IMR-90 (cell line): ENCODE results near the gene MYL12B. TPM values are rescaled to one million over a fixed set of nuclear protein-coding genes. Genes with fewer than 3 reads are reported as not detected.

ENCODE experiments used
- ATAC-seq: fragments of 200-7000 bp; cut with Tn5 transposase; 2 replicates; pipeline ENCODE4 v1.9.1; 2020; ENCODE audit warnings: low read depth, mild to moderate bottlenecking, moderate library complexity
- BruUV-seq: library from RNA; stranded (reverse); fragments of 400-500 nt; replicated peaks from 2 replicates; lab custom pipeline; 2021; lab: Mats Ljungman, UMichigan
- CTCF ChIA-PET: fragments of 300-600 bp; formaldehyde crosslinking; extraction: SDS; loops from one replicate; lab custom pipeline; 2021; ENCODE audit warnings: antibody characterized with exemption; lab: Yijun Ruan, JAX
- POLR2A ChIA-PET: fragments of 300-600 bp; sonication (Branson Sonifier 250); formaldehyde crosslinking; loops from one replicate; lab custom pipeline; 2022; ENCODE audit warnings: antibody characterized with exemption; ENCODE audit not compliant: unreplicated experiment; lab: Charles Lee
- DNase-seq: peaks from one replicate; pipeline ENCODE4 v3.0.0; 2013
- H2AFZ ChIP-seq: replicated peaks from 2 replicates; pipeline ENCODE3; 2013; ENCODE audit warnings: low read length, mild to moderate bottlenecking; ENCODE audit not compliant: poor library complexity
- H2AK5ac ChIP-seq: 2 replicates; pipeline ENCODE4 v1.6.1; 2013; ENCODE audit warnings: low read depth, low read length, inconsistent platforms
- H2AK9ac ChIP-seq: replicated peaks from 2 replicates; pipeline ENCODE3; 2013; ENCODE audit warnings: mild to moderate bottlenecking, low read depth, low read length, moderate library complexity; ENCODE audit not compliant: poor library complexity
- H2BK120ac ChIP-seq: 2 replicates; pipeline ENCODE4 v1.6.1; 2013; ENCODE audit warnings: low read depth, low read length, inconsistent platforms
- H2BK15ac ChIP-seq: 3 replicates; pipeline ENCODE4 v1.6.1; 2013; ENCODE audit warnings: low read depth, low read length, inconsistent platforms
- H2BK20ac ChIP-seq: 2 replicates; pipeline ENCODE4 v1.6.1; 2013; ENCODE audit warnings: low read depth, mild to moderate bottlenecking, inconsistent platforms, low read length, moderate library complexity
- H2BK5ac ChIP-seq: 2 replicates; pipeline ENCODE4 v1.6.1; 2013; ENCODE audit warnings: mild to moderate bottlenecking, low read depth, low read length, inconsistent platforms; ENCODE audit not compliant: poor library complexity, severe bottlenecking
- H3K14ac ChIP-seq: replicated peaks from 2 replicates; pipeline ENCODE4 v1.6.1; 2013; ENCODE audit warnings: low read depth, low read length, inconsistent platforms
- H3K18ac ChIP-seq: 2 replicates; pipeline ENCODE4 v1.6.1; 2013; ENCODE audit warnings: low read depth, low read length, control low read depth
- H3K23ac ChIP-seq: 2 replicates; pipeline ENCODE4 v1.6.1; 2013; ENCODE audit warnings: low read depth, low read length, inconsistent platforms
- H3K27ac ChIP-seq: 2 replicates; pipeline ENCODE4 v1.5.1; 2013; ENCODE audit warnings: mild to moderate bottlenecking, control low read depth, low read length; ENCODE audit not compliant: insufficient read depth
- H3K27me3 ChIP-seq: 2 replicates; pipeline ENCODE4 v1.6.1; 2013; ENCODE audit warnings: low read length; ENCODE audit not compliant: control insufficient read depth, insufficient read depth
- H3K36me3 ChIP-seq: 2 replicates; pipeline ENCODE4 v1.6.1; 2013; ENCODE audit warnings: low read length, mixed read lengths; ENCODE audit not compliant: control insufficient read depth, insufficient read depth
- H3K4ac ChIP-seq: 2 replicates; pipeline ENCODE4 v1.6.1; 2013; ENCODE audit warnings: low read depth, low read length, inconsistent platforms
- H3K4me1 ChIP-seq: 2 replicates; pipeline ENCODE4 v1.6.1; 2013; ENCODE audit warnings: low read length, mixed read lengths; ENCODE audit not compliant: control insufficient read depth, insufficient read depth
- H3K4me2 ChIP-seq: 2 replicates; pipeline ENCODE4 v1.6.1; 2013; ENCODE audit warnings: low read depth, mild to moderate bottlenecking, control low read depth, low read length, moderate library complexity
- H3K4me3 ChIP-seq: 2 replicates; pipeline ENCODE4 v1.5.1; 2013; ENCODE audit warnings: low read depth, mild to moderate bottlenecking, control low read depth, low read length, moderate library complexity; ENCODE audit not compliant: insufficient read depth
- H3K56ac ChIP-seq: 2 replicates; pipeline ENCODE4 v1.6.1; 2013; ENCODE audit warnings: low read length, inconsistent platforms; ENCODE audit not compliant: insufficient read depth; ENCODE audit errors: extremely low read depth
- H3K79me1 ChIP-seq, 2 experiments: 2 replicates each; pipeline ENCODE4 v1.6.1; 2013; ENCODE audit warnings: low read length in 2 of 2, inconsistent platforms in 1 of 2, low read depth in 1 of 2
- H3K9ac ChIP-seq: 2 replicates; pipeline ENCODE4 v1.6.1; 2013; ENCODE audit warnings: low read depth, low read length, control low read depth
- H3K9me1 ChIP-seq: 2 replicates; pipeline ENCODE4 v1.6.1; 2013; ENCODE audit warnings: low read length, inconsistent platforms; ENCODE audit not compliant: insufficient read depth
- H3K9me3 ChIP-seq: 2 replicates; pipeline ENCODE4 v1.6.1; 2013; ENCODE audit warnings: low read length; ENCODE audit not compliant: control insufficient read depth, insufficient read depth
- H4K20me1 ChIP-seq: 2 replicates; pipeline ENCODE4 v1.6.1; 2013; ENCODE audit warnings: low read length, inconsistent platforms; ENCODE audit not compliant: insufficient read depth
- H4K5ac ChIP-seq: 2 replicates; pipeline ENCODE4 v1.6.1; 2013; ENCODE audit warnings: mild to moderate bottlenecking, low read depth, low read length, control low read depth
- H4K8ac ChIP-seq, 2 experiments: 2 replicates each; pipeline ENCODE4 v1.6.1; 2013; ENCODE audit warnings: low read depth in 2 of 2, low read length in 2 of 2, control low read depth in 1 of 2, inconsistent platforms in 1 of 2
- H4K91ac ChIP-seq: 2 replicates; pipeline ENCODE4 v1.6.1; 2013; ENCODE audit warnings: low read depth, low read length, inconsistent platforms; ENCODE audit not compliant: insufficient read depth
- BHLHE40 ChIP-seq: fragments of 150-350 bp; IDR thresholded peaks from 2 replicates; pipeline ENCODE4 v1.6.1; 2016; ENCODE audit warnings: mild to moderate bottlenecking, low read depth, low read length
- CEBPB ChIP-seq: IDR thresholded peaks from 2 replicates; pipeline ENCODE4 v1.6.1; 2012; ENCODE audit warnings: low read depth, low read length, improper control_type of control experiment
- CHD1 ChIP-seq: IDR thresholded peaks from 2 replicates; pipeline ENCODE4 v1.6.1; 2012; ENCODE audit warnings: low read depth, low read length, improper control_type of control experiment
- CTCF ChIP-seq: conservative IDR thresholded peaks from 2 replicates; pipeline ENCODE4 v1.5.1; 2012; ENCODE audit warnings: mild to moderate bottlenecking, low read depth, low read length, improper control_type of control experiment
- ELK1 ChIP-seq: fragments of 150-350 bp; IDR thresholded peaks from 2 replicates; pipeline ENCODE4 v1.6.1; 2016; ENCODE audit warnings: low read depth, mild to moderate bottlenecking, low read length, moderate library complexity, borderline replicate concordance
- FOS ChIP-seq: fragments of 150-350 bp; IDR thresholded peaks from 2 replicates; pipeline ENCODE4 v1.6.1; 2016; ENCODE audit warnings: low read depth, low read length
- MAFK ChIP-seq: IDR thresholded peaks from 2 replicates; pipeline ENCODE4 v1.6.1; 2012; ENCODE audit warnings: low read depth, low read length, improper control_type of control experiment
- MAZ ChIP-seq: IDR thresholded peaks from 2 replicates; pipeline ENCODE4 v1.6.1; 2012; ENCODE audit warnings: low read depth, mild to moderate bottlenecking, low read length, improper control_type of control experiment, moderate library complexity, borderline replicate concordance
- MXI1 ChIP-seq: IDR thresholded peaks from 2 replicates; pipeline ENCODE4 v1.6.1; 2012; ENCODE audit warnings: low read depth, mild to moderate bottlenecking, low read length, moderate library complexity, borderline replicate concordance
- NFE2L2 ChIP-seq: fragments of 150-350 bp; IDR thresholded peaks from 2 replicates; pipeline ENCODE4 v1.6.1; 2016; ENCODE audit warnings: low read depth, mild to moderate bottlenecking, low read length
- POLR2A ChIP-seq: IDR thresholded peaks from 2 replicates; pipeline ENCODE4 v1.6.1; 2012; ENCODE audit warnings: mild to moderate bottlenecking, low read depth, low read length
- RAD21 ChIP-seq: IDR thresholded peaks from 2 replicates; pipeline ENCODE4 v1.6.1; 2012; ENCODE audit warnings: low read length, improper control_type of control experiment
- RCOR1 ChIP-seq: IDR thresholded peaks from 2 replicates; pipeline ENCODE4 v1.6.1; 2012; ENCODE audit warnings: mild to moderate bottlenecking, low read length, improper control_type of control experiment; ENCODE audit not compliant: insufficient replicate concordance
- RFX5 ChIP-seq: IDR thresholded peaks from 2 replicates; pipeline ENCODE4 v1.8.0; 2012; ENCODE audit warnings: low read depth, mild to moderate bottlenecking, low read length, moderate library complexity
- SMC3 ChIP-seq: fragments of 150-350 bp; IDR thresholded peaks from 2 replicates; pipeline ENCODE4 v1.6.1; 2016; ENCODE audit warnings: low read depth, mild to moderate bottlenecking, antibody characterized with exemption, low read length, moderate library complexity
- USF2 ChIP-seq: fragments of 150-350 bp; IDR thresholded peaks from 2 replicates; pipeline ENCODE4 v1.6.1; 2017; ENCODE audit warnings: mild to moderate bottlenecking, antibody characterized with exemption, low read length, low read depth
- WGBS, 2 experiments: methylation state at CpG; one replicate each; pipeline versions ENCODE4 v1.1.5 to v1.1.7; 2013; ENCODE audit warnings: missing lambda C conversion rate in 2 of 2; ENCODE audit not compliant: insufficient read length in 1 of 2; ENCODE audit errors: extremely low coverage in 2 of 2; 5-methylcytosine and 5-hydroxymethylcytosine counted together
- dilution Hi-C: fragments of 300-500 bp; cut with HindIII; formaldehyde crosslinking; loops from one replicate; pipeline ENCODE4 v1.14.3; 2018; ENCODE audit warnings: low sequenced_read_pairs; ENCODE audit not compliant: unreplicated experiment
- in situ Hi-C: fragments of 300-500 bp; cut with MboI; formaldehyde crosslinking; loops from 3 replicates; pipeline ENCODE4 v1.14.3; 2019; ENCODE audit warnings: low sequenced_read_pairs, inconsistent platforms, mixed read lengths
- intact Hi-C: fragments of 100-400 bp; cut with micrococcal nuclease; formaldehyde crosslinking; loops from 2 replicates; pipeline ENCODE4 v1.10.0; 2022
- polyA plus RNA-seq, 3 experiments: library from polyadenylated mRNA; depleted of rRNA; stranded (reverse); fragments of >200 nt; gene quantifications; 2 replicates each; pipeline ENCODE4 v1.2.3, GENCODE V29; 2012; ENCODE audit warnings: low replicate concordance in 1 of 3
- total RNA-seq: library from RNA; depleted of rRNA; stranded (reverse); fragments of >200 nt; gene quantifications from 2 replicates; pipeline ENCODE4 v1.2.3, GENCODE V29; 2012

MYL12B gene
- total and polyA plus RNA-seq, 2 of the 4 experiments (the other 2 are of a cell fraction): 692 to 816 TPM

- TF ChIP-seq RAD21: no peak
- TF ChIP-seq USF2: no peak
- no peak for TF ChIP-seq CEBPB
- TF ChIP-seq CHD1: no peak
- TF ChIP-seq MAZ: no peak
- no peak for TF ChIP-seq MXI1
- no peak for TF ChIP-seq MAFK
- no peak for TF ChIP-seq FOS
- no peak for TF ChIP-seq RFX5
- TF ChIP-seq ELK1: no peak
- TF ChIP-seq BHLHE40: no peak
- no peak for TF ChIP-seq CTCF
- no peak for TF ChIP-seq RCOR1
- TF ChIP-seq NFE2L2: no peak
- TF ChIP-seq SMC3: no peak
- TF ChIP-seq POLR2A: no peak
- Histone ChIP-seq H2BK120ac (no peak overlapping the region), H4K5ac (no peak overlapping the region), H2BK15ac (no peak overlapping the region), H3K9me1 (no peaks in the 10 kb centered on the region), H4K20me1 (no peaks in the 10 kb centered on the region), H3K9ac (no peak overlapping the region), H3K27ac (no peak overlapping the region), H3K4ac (no peak overlapping the region), H3K23ac (no peak overlapping the region), H2AFZ (no peak overlapping the region), H3K27me3 (peaks cover 8% of the 10 kb centered on the region), H4K8ac (no peak overlapping the region), H3K4me1 (no peaks in the 10 kb centered on the region), H3K14ac (no peak overlapping the region), H3K9me3 (no peaks in the 10 kb centered on the region), H4K91ac (no peak overlapping the region), H3K4me3 (no peak overlapping the region), H3K79me1 (no peaks in the 10 kb centered on the region), H2AK9ac (no peak overlapping the region), H3K56ac (no peak overlapping the region), H3K36me3 (no peaks in the 10 kb centered on the region), H2BK5ac (no peak overlapping the region), H3K18ac (no peak overlapping the region), H2BK20ac (no peak overlapping the region), H2AK5ac (no peak overlapping the region), H3K4me2 (no peak overlapping the region)
- intact Hi-C loops: no loop called here
- in situ Hi-C loops: no loop called here
- ChIA-PET CTCF (no interaction called here), POLR2A (no interaction called here)
- BruUV-seq: no TSS peak
- ATAC-seq (no peak), DNase-seq (no peak)
- WGBS, 2 experiments: 79% methylated on average over 4 of the region's 6 CpGs; no CpG with 5 or more reads in 1 of the 2 experiments
- dilution Hi-C loops: no loop called here
Measured at GRCh38 chr18:3221496-3221895, 40.4 kb upstream of the MYL12B start.
